Upper lobe of left lung (tissue), 4 donors: ENCODE data around the gene TNS3.

ENCODE experiments used
- EP300 ChIP-seq, 4 donors: sonication (generic); formaldehyde crosslinking; IDR thresholded peaks; one replicate each; pipeline ENCODE4 v1.5.1; 2017; ENCODE audit warnings: antibody characterized with exemption in 4 of 4, control low read depth in 2 of 4
- POLR2A ChIP-seq, 4 donors: fragments of 450-650 bp; IDR thresholded peaks; one replicate each; pipeline ENCODE4 v1.5.1; 2016 to 2017; ENCODE audit warnings: antibody characterized with exemption in 4 of 4, mild to moderate bottlenecking in 2 of 4
- TF ChIP-seq, protein P1 (sequence below), 6 experiments: fragments of 450-650 bp in 4 of 6; fragments of 200-600 bp in 2 of 6; sonication (generic) in 2 of 6; IDR thresholded peaks; one replicate each; pipeline ENCODE4 v1.5.1; 2016 to 2019; ENCODE audit warnings: antibody characterized with exemption in 6 of 6

DNA sequence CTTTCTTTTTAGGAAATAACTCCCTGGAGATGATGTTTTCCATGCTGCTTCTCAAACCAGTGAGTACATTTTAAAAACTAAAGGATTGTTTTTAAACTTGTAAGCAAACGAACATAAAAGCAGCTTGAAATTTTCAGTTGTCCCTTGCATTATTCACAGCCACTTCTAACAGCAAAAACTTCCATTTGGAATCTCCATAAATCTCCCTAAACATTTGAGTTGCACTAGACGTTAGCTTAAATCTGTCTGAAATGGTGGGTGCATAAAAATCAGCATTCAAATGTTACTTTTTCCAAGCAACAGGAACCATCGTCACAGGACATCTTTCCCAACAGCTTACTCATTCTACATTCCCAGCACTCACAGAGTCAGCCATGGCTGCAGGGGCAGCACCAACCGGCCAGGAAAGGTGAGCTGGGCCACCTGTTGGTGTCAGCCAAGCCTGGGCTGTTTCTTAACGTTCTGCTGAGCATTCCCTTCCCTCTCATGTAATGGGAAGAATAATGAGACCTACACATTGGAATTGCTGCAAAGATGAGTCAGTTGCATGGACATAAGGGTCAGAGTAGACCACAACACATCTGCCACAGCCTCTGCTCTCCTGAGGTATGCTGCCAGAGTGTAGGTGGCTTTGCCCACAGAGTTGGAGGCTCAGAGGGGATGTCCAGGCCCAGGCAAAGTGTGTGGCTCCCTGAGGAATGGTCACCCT lies 163.2 kb downstream of the TNS3 start:
- no peak for TF ChIP-seq EP300 (IDR thresholded peaks at IDR 0.05)
- TF ChIP-seq, protein P1, sequence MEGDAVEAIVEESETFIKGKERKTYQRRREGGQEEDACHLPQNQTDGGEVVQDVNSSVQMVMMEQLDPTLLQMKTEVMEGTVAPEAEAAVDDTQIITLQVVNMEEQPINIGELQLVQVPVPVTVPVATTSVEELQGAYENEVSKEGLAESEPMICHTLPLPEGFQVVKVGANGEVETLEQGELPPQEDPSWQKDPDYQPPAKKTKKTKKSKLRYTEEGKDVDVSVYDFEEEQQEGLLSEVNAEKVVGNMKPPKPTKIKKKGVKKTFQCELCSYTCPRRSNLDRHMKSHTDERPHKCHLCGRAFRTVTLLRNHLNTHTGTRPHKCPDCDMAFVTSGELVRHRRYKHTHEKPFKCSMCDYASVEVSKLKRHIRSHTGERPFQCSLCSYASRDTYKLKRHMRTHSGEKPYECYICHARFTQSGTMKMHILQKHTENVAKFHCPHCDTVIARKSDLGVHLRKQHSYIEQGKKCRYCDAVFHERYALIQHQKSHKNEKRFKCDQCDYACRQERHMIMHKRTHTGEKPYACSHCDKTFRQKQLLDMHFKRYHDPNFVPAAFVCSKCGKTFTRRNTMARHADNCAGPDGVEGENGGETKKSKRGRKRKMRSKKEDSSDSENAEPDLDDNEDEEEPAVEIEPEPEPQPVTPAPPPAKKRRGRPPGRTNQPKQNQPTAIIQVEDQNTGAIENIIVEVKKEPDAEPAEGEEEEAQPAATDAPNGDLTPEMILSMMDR (IDR thresholded peaks at IDR 0.05), result no peak
- TF ChIP-seq POLR2A (IDR thresholded peaks at IDR 0.05), result no peak
